8988T (cell line): ENCODE results near the gene COL27A1.
A peak's percentile ranks its signal among the peaks of the same experiment; 100 is the strongest.
"Not testable (repeated sequence)": the region's sequence is repeated elsewhere in the genome, so short reads cannot be mapped to it uniquely, and the experiment has no call there.

ENCODE experiments used
- DNase-seq: peaks from one replicate; pipeline ENCODE4 v3.0.0; 2011

The COL27A1 gene

GRCh38 chr9:114311571-114312512 lies 156.5 kb downstream of the COL27A1 start:
- peak; percentile 1 for DNase-seq

GRCh38 chr9:114312513-114312875 lies 157.2 kb downstream of the COL27A1 start:
- no peak for DNase-seq

- DNase-seq, result no peak
Measured at GRCh38 chr9:114313186-114313585, 157.8 kb downstream of the COL27A1 start.

- DNase-seq, result no peak
Measured at GRCh38 chr9:114314256-114314867, 159.0 kb downstream of the COL27A1 start.

GRCh38 chr9:114314881-114315722 lies 159.8 kb downstream of the COL27A1 start:
- DNase-seq, result no peak

- DNase-seq, result no peak
Measured at GRCh38 chr9:114315723-114316363, 160.5 kb downstream of the COL27A1 start.

- no peak for DNase-seq
Measured at GRCh38 chr9:114316605-114317230, 161.4 kb downstream of the COL27A1 start.

- no peak for DNase-seq
Measured at GRCh38 chr9:114317665-114318357, 162.5 kb downstream of the COL27A1 start.

- no peak for DNase-seq
Measured at GRCh38 chr9:114318416-114318815, 163.1 kb downstream of the COL27A1 start.

- no peak for DNase-seq
Measured at GRCh38 chr9:114319147-114319546, 163.8 kb downstream of the COL27A1 start.

- DNase-seq, result not testable (repeated sequence)
Measured at GRCh38 chr9:114320710-114321109, 165.4 kb downstream of the COL27A1 start.

- DNase-seq, result no peak
Measured at GRCh38 chr9:114321759-114322158, 166.4 kb downstream of the COL27A1 start.

- not testable (repeated sequence) for DNase-seq
Measured at GRCh38 chr9:114322160-114322818, 167.0 kb downstream of the COL27A1 start.

- DNase-seq, result not testable (repeated sequence)
Measured at GRCh38 chr9:114322831-114323531, 167.6 kb downstream of the COL27A1 start, which contains the start of gene ORM1. TSS of gene ORM1 (plus strand) at chr9:114323098. CDS start at chr9:114323134, 36 bp downstream.

GRCh38 chr9:114323849-114324248 lies 168.5 kb downstream of the COL27A1 start:
- DNase-seq, result not testable (repeated sequence)

GRCh38 chr9:114324492-114324891 lies 169.2 kb downstream of the COL27A1 start:
- no peak for DNase-seq

- DNase-seq, result not testable (repeated sequence)
Measured at GRCh38 chr9:114324965-114325364, 169.6 kb downstream of the COL27A1 start.

- DNase-seq, result not testable (repeated sequence)
Measured at GRCh38 chr9:114325684-114326254, 170.4 kb downstream of the COL27A1 start.

- DNase-seq, result no peak
Measured at GRCh38 chr9:114327749-114328148, 172.4 kb downstream of the COL27A1 start.

- not testable (repeated sequence) for DNase-seq
Measured at GRCh38 chr9:114328357-114328820, 173.1 kb downstream of the COL27A1 start.
